ENCODE data around the gene MYEF2.

DNA sequence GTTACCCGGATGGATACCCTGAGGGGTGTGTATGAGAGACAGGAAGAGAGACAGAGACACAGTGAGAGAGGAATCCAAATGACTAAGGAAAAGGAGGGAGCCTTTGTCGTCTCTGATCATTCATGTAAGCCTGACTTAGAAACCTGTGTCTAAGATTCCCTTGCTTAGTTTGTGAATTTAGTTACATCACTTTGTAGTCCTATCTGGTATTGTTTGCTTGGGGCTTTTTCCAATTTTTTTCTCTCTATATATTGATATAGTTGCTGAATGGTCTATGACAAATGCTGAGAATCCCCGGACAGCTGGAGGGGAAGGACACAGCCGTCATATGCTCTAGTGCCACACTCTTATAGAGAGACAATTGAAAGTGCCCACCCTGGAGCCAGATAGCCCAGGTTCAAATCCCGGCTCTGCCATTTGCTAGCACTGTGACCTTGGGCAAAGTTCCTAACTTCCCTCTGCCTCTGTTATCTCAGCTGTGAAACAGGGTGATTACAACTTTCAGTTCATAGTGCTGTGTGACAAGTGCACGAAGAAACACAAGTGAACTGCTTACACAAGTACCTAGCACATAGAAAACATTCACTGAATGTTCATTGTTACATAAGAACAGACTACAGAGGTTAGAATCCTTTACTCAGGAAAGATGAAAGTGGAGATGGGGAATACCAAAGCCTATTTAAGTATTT, 51.3 kb downstream of the MYEF2 start:
- TF ChIP-seq, protein P1, sequence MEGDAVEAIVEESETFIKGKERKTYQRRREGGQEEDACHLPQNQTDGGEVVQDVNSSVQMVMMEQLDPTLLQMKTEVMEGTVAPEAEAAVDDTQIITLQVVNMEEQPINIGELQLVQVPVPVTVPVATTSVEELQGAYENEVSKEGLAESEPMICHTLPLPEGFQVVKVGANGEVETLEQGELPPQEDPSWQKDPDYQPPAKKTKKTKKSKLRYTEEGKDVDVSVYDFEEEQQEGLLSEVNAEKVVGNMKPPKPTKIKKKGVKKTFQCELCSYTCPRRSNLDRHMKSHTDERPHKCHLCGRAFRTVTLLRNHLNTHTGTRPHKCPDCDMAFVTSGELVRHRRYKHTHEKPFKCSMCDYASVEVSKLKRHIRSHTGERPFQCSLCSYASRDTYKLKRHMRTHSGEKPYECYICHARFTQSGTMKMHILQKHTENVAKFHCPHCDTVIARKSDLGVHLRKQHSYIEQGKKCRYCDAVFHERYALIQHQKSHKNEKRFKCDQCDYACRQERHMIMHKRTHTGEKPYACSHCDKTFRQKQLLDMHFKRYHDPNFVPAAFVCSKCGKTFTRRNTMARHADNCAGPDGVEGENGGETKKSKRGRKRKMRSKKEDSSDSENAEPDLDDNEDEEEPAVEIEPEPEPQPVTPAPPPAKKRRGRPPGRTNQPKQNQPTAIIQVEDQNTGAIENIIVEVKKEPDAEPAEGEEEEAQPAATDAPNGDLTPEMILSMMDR (IDR thresholded peaks at IDR 0.05) = no peak
- TF ChIP-seq POLR2A (IDR thresholded peaks at IDR 0.05) (no peak), EP300 (IDR thresholded peaks at IDR 0.05) (no peak), POLR2AphosphoS5 (IDR thresholded peaks at IDR 0.05) (no peak)
